ENCODE results near the gene NRXN3. TPM values are rescaled to one million over a fixed set of nuclear protein-coding genes. Genes with fewer than 3 reads are reported as not detected.

The NRXN3 gene
- total and polyA plus RNA-seq, 2 donors (not counting 1 experiment from before 2014, with no cell fraction given), result not detected

- Histone ChIP-seq H3K36me3 (replicated peaks in 1 of 2; ENCODE audit: control extremely low read depth in 1 of 2, control insufficient read depth in 1 of 2, extremely low read depth in 1 of 2, insufficient read depth in 2 of 2, low read length in 1 of 2) (no peaks in the 10 kb centered on the region), H2AFZ (ENCODE audit: insufficient read depth, low read depth, low read length, poor library complexity, severe bottlenecking) (no peak overlapping the region), H3K4me3 (ENCODE audit: control extremely low read depth in 1 of 5, extremely low read depth in 1 of 5, insufficient read depth in 1 of 5, low read depth in 2 of 5, low read length in 4 of 5) (no peak overlapping the region), H3K27me3 (replicated peaks in 1 of 4; ENCODE audit: control extremely low read depth in 1 of 4, control insufficient read depth in 3 of 4, insufficient read depth in 4 of 4, low read length in 3 of 4) (no peaks in the 10 kb centered on the region), H3K9ac (ENCODE audit: low read length) (no peak overlapping the region), H3K27ac (ENCODE audit: low read length in 2 of 2) (no peak overlapping the region), H4K20me1 (ENCODE audit: control insufficient read depth, insufficient read depth, low read length, poor library complexity, severe bottlenecking) (no peaks in the 10 kb centered on the region), H3K79me2 (ENCODE audit: control insufficient read depth, insufficient read depth, low read length) (no peaks in the 10 kb centered on the region), H3K9me3 (ENCODE audit: control extremely low read depth in 1 of 3, control insufficient read depth in 2 of 3, insufficient read depth in 1 of 3, low read length in 2 of 3) (no peaks in the 10 kb centered on the region), H3K4me1 (ENCODE audit: control insufficient read depth in 2 of 2, insufficient read depth in 2 of 2, low read length in 2 of 2) (no peaks in the 10 kb centered on the region), H3K4me2 (replicated peaks; ENCODE audit: low read depth, low read length, poor library complexity, severe bottlenecking) (no peak overlapping the region)
- TF ChIP-seq EZH2 (IDR thresholded peaks at IDR 0.05; ENCODE audit: borderline replicate concordance, insufficient read depth, low read depth, low read length, poor library complexity, severe bottlenecking), result no peak
- TF ChIP-seq, protein P1, sequence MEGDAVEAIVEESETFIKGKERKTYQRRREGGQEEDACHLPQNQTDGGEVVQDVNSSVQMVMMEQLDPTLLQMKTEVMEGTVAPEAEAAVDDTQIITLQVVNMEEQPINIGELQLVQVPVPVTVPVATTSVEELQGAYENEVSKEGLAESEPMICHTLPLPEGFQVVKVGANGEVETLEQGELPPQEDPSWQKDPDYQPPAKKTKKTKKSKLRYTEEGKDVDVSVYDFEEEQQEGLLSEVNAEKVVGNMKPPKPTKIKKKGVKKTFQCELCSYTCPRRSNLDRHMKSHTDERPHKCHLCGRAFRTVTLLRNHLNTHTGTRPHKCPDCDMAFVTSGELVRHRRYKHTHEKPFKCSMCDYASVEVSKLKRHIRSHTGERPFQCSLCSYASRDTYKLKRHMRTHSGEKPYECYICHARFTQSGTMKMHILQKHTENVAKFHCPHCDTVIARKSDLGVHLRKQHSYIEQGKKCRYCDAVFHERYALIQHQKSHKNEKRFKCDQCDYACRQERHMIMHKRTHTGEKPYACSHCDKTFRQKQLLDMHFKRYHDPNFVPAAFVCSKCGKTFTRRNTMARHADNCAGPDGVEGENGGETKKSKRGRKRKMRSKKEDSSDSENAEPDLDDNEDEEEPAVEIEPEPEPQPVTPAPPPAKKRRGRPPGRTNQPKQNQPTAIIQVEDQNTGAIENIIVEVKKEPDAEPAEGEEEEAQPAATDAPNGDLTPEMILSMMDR (IDR thresholded peaks at IDR 0.05), result no peak
- POLR2A ChIA-PET, result no interaction called here
- DNase-seq (no peak), ATAC-seq (ENCODE audit: low read depth) (no peak)
- H3K27me3 Mint-ChIP-seq, result peaks cover 9% of the 10 kb centered on the region
- no peak overlapping the region for H3K27ac Mint-ChIP-seq
- no peaks in the 10 kb centered on the region for H3K4me1 Mint-ChIP-seq
- CTCF ChIA-PET, result no interaction called here
- H3K9me3 Mint-ChIP-seq (ENCODE audit: insufficient read depth), result no peaks in the 10 kb centered on the region
- H3K4me3 Mint-ChIP-seq, result no peak overlapping the region
- 67% methylated on average over 7 of the region's 7 CpGs for WGBS (ENCODE audit: insufficient coverage)
- intact Hi-C loops (cut with micrococcal nuclease), result no loop called here
These were observed 270.3 kb downstream of the NRXN3 start for GRCh38 chr14:78440356-78440894.

DNA sequence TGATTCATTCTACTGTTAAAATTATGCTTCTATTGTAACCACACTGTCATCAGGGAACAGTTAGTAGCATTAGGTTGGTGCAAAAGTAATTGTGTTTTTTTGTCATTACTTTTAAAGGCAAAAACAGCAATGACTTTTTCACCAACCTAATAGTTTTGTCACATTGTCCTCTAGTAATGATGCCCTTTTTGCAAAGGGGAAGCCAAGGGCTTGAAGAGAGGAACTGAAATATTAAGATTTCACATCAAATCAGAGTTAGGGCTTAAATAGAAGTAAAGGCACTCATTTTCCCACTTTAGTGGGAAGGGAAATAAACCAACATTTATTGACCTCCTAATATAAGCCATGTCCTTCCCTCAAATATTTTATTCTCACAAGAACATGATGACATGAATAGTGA is 273.7 kb downstream of the NRXN3 start:
- no peaks in the 10 kb centered on the region for H3K4me1 Mint-ChIP-seq
- H3K9me3 Mint-ChIP-seq (ENCODE audit: insufficient read depth), result no peaks in the 10 kb centered on the region
- H3K9me3 ChIP-seq (ENCODE audit: control extremely low read depth in 1 of 3, control insufficient read depth in 2 of 3, insufficient read depth in 1 of 3, low read length in 2 of 3), result no peaks in the 10 kb centered on the region
- CTCF ChIA-PET, result no interaction called here
- H3K27me3 Mint-ChIP-seq, result peaks cover 8% of the 10 kb centered on the region
- H3K4me2 ChIP-seq (replicated peaks; ENCODE audit: low read depth, low read length, poor library complexity, severe bottlenecking), result no peak overlapping the region
- no peak overlapping the region for H3K4me3 Mint-ChIP-seq
- no peak overlapping the region for H3K27ac Mint-ChIP-seq
- no peaks in the 10 kb centered on the region for H3K27me3 ChIP-seq (replicated peaks in 1 of 4; ENCODE audit: control extremely low read depth in 1 of 4, control insufficient read depth in 3 of 4, insufficient read depth in 4 of 4, low read length in 3 of 4)
- no peak for ATAC-seq (ENCODE audit: low read depth)
- H3K9ac ChIP-seq (ENCODE audit: low read length), result no peak overlapping the region
- intact Hi-C loops (cut with micrococcal nuclease), result no loop called here
- POLR2A ChIA-PET, result no interaction called here
- H3K36me3 ChIP-seq (replicated peaks in 1 of 2; ENCODE audit: control extremely low read depth in 1 of 2, control insufficient read depth in 1 of 2, extremely low read depth in 1 of 2, insufficient read depth in 2 of 2, low read length in 1 of 2), result no peaks in the 10 kb centered on the region
- H4K20me1 ChIP-seq (ENCODE audit: control insufficient read depth, insufficient read depth, low read length, poor library complexity, severe bottlenecking), result no peaks in the 10 kb centered on the region
- H3K79me2 ChIP-seq (ENCODE audit: control insufficient read depth, insufficient read depth, low read length), result no peaks in the 10 kb centered on the region
- no peak overlapping the region for H3K4me3 ChIP-seq (ENCODE audit: control extremely low read depth in 1 of 5, extremely low read depth in 1 of 5, insufficient read depth in 1 of 5, low read depth in 2 of 5, low read length in 4 of 5)
- H3K27ac ChIP-seq (ENCODE audit: low read length in 2 of 2), result no peak overlapping the region
- DNase-seq, result no peak
- H3K4me1 ChIP-seq (ENCODE audit: control insufficient read depth in 2 of 2, insufficient read depth in 2 of 2, low read length in 2 of 2), result no peaks in the 10 kb centered on the region
- TF ChIP-seq, protein P1 (IDR thresholded peaks at IDR 0.05), result no peak
- no peak for TF ChIP-seq EZH2 (IDR thresholded peaks at IDR 0.05; ENCODE audit: borderline replicate concordance, insufficient read depth, low read depth, low read length, poor library complexity, severe bottlenecking)
- no peak overlapping the region for H2AFZ ChIP-seq (ENCODE audit: insufficient read depth, low read depth, low read length, poor library complexity, severe bottlenecking)
